ENCODE results near the gene SLC17A5. TPM values are rescaled to one million over a fixed set of nuclear protein-coding genes. Genes with fewer than 3 reads are reported as not detected.
"Not testable (repeated sequence)": the region's sequence is repeated elsewhere in the genome, so short reads cannot be mapped to it uniquely, and the experiment has no call there.

Gene SLC17A5
- total RNA-seq, 1 donor from 2014 or later, result 4.9 TPM

GRCh38 chr6:73580247-73581149 is 73.3 kb downstream of the SLC17A5 start:
- Mint-ChIP-seq H3K4me1 (peaks cover 19% of the 10 kb centered on the region), H3K27ac (peak overlapping the region; percentile 99), H3K9me3 (peaks cover 3% of the 10 kb centered on the region), H3K4me3 (peak overlapping the region; percentile 71), H3K36me3 (ENCODE audit: low read depth) (peaks cover 8% of the 10 kb centered on the region), H3K27me3 (no peaks in the 10 kb centered on the region)
- intact Hi-C loops (cut with micrococcal nuclease), result loop anchor here (1.0 to 5.0 kb wide), 2 partner anchors 59 to 1702 kb away; partner anchors contain the start of genes EEF1A1 and TMEM30A
- DNase-seq, result peak; percentile 87

- peak; percentile 60 for DNase-seq
- Mint-ChIP-seq H3K36me3 (ENCODE audit: low read depth) (peaks cover 8% of the 10 kb centered on the region), H3K27me3 (no peaks in the 10 kb centered on the region), H3K4me3 (peak overlapping the region; percentile 71), H3K9me3 (peaks cover 3% of the 10 kb centered on the region), H3K27ac (peak overlapping the region; percentile 99), H3K4me1 (peaks cover 14% of the 10 kb centered on the region)
- intact Hi-C loops (cut with micrococcal nuclease), result loop anchor here (1.0 to 5.0 kb wide), 3 partner anchors 15 to 1702 kb away; partner anchors contain the start of genes EEF1A1 and TMEM30A
These were observed 73.9 kb downstream of the SLC17A5 start for GRCh38 chr6:73579851-73580246.

- Mint-ChIP-seq H3K27me3 (no peaks in the 10 kb centered on the region), H3K27ac (peak overlapping the region; percentile 99), H3K9me3 (peaks cover 3% of the 10 kb centered on the region), H3K4me3 (no peak overlapping the region), H3K36me3 (ENCODE audit: low read depth) (peaks cover 8% of the 10 kb centered on the region), H3K4me1 (peaks cover 14% of the 10 kb centered on the region)
- intact Hi-C loops (cut with micrococcal nuclease), result loop anchor here (2.0 kb wide), 1 partner anchor 15 kb away; no protein-coding TSS in a partner anchor
- no peak for DNase-seq
These were observed 74.4 kb downstream of the SLC17A5 start for GRCh38 chr6:73579389-73579788.

- H3K27ac Mint-ChIP-seq, result no peak overlapping the region
- H3K4me3 Mint-ChIP-seq, result no peak overlapping the region
- peaks cover 8% of the 10 kb centered on the region for H3K36me3 Mint-ChIP-seq (ENCODE audit: low read depth)
- H3K9me3 Mint-ChIP-seq, result peaks cover 3% of the 10 kb centered on the region
- intact Hi-C loops (cut with micrococcal nuclease), result loop anchor here (2.0 kb wide), 1 partner anchor 13 kb away; no protein-coding TSS in a partner anchor
- H3K27me3 Mint-ChIP-seq, result no peaks in the 10 kb centered on the region
- no peak for DNase-seq
- H3K4me1 Mint-ChIP-seq, result peaks cover 14% of the 10 kb centered on the region
These were observed 76.1 kb downstream of the SLC17A5 start for GRCh38 chr6:73577676-73578075.

GRCh38 chr6:73572531-73572930 is 81.3 kb downstream of the SLC17A5 start:
- H3K9me3 Mint-ChIP-seq; H3K27ac Mint-ChIP-seq; H3K27me3 Mint-ChIP-seq; DNase-seq; intact Hi-C loops (cut with micrococcal nuclease); H3K4me1 Mint-ChIP-seq; H3K36me3 Mint-ChIP-seq (ENCODE audit: low read depth); H3K4me3 Mint-ChIP-seq: not testable (repeated sequence)

DNA sequence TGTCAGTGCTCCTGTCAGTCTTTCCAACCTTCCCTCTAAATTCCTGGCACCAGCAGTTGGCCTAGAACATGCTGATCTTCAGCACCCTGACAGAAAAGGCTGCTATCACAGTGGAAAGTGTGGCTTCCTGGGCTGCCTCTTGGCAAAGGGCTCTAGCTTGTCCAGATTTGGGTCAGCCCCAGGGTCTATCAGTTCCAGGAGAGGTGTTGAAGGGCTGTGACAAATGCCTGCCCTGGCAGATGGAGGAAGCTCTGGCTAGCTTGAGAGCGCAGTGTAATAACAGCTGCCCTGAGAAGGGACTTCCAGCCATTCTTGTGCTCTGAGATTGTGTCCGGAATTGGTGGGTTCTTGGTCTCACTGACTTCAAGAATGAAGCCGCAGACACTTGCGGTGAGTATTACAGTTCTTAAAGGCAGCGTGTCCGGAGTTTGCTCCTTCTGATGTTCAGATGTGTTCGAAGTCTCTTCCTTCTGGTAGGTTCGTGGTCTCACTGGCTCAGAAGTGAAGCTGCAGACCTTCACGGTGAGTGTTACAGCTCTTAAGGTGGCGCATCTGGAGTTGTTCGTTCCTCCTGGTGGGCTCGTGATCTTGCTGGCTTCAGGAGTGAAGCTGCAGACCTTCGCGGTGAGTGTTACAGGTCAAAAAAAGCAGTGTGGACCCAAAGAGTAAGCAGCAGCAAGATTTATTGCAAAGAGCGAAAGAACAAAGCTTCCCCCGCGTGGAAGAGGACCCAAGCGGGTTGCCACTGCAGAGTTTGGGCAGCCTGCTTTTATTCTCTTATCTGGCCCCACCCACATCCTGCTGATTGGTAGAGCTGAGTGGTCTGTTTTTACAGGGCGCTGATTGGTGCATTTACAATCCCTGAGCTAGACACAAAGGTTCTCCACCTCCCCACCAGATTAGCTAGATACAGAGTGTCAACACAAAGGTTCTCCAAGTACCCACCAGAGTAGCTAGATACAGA is 82.3 kb downstream of the SLC17A5 start:
- H3K36me3 Mint-ChIP-seq (ENCODE audit: low read depth); intact Hi-C loops (cut with micrococcal nuclease); H3K4me3 Mint-ChIP-seq; H3K27me3 Mint-ChIP-seq; DNase-seq; H3K9me3 Mint-ChIP-seq; H3K27ac Mint-ChIP-seq; H3K4me1 Mint-ChIP-seq: not testable (repeated sequence)

DNA sequence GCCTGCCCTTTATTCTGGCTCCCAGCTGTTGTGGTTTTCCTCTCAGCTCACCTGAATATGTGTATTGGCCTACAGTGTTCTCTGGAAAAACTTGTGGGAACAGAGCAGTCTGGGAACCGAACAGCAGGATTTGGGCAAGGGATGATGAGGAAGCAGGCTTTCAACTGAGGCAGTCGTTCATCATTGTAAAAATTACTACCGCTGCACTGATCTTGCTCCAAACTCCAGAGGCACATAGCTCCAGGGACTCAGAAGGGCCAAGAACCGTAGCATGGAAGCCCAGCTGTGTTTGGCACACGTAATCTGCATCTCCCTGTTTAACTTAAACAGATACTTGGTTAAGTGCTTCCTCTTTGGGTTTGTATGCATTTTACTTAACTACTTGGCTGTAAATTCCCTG is 84.7 kb downstream of the SLC17A5 start:
- no peak overlapping the region for H3K4me3 Mint-ChIP-seq
- no peak overlapping the region for H3K27ac Mint-ChIP-seq
- H3K27me3 Mint-ChIP-seq, result no peaks in the 10 kb centered on the region
- peaks cover 3% of the 10 kb centered on the region for H3K4me1 Mint-ChIP-seq
- intact Hi-C loops (cut with micrococcal nuclease), result no loop called here
- no peak for DNase-seq
- H3K36me3 Mint-ChIP-seq (ENCODE audit: low read depth), result no peaks in the 10 kb centered on the region
- H3K9me3 Mint-ChIP-seq, result no peaks in the 10 kb centered on the region

- H3K9me3 Mint-ChIP-seq, result no peaks in the 10 kb centered on the region
- no peak overlapping the region for H3K27ac Mint-ChIP-seq
- no peak for DNase-seq
- H3K27me3 Mint-ChIP-seq, result no peaks in the 10 kb centered on the region
- no peaks in the 10 kb centered on the region for H3K36me3 Mint-ChIP-seq (ENCODE audit: low read depth)
- intact Hi-C loops (cut with micrococcal nuclease), result no loop called here
- H3K4me1 Mint-ChIP-seq, result peaks cover 3% of the 10 kb centered on the region
- H3K4me3 Mint-ChIP-seq, result no peak overlapping the region
These were observed 86.7 kb downstream of the SLC17A5 start for GRCh38 chr6:73566954-73567591.

DNA sequence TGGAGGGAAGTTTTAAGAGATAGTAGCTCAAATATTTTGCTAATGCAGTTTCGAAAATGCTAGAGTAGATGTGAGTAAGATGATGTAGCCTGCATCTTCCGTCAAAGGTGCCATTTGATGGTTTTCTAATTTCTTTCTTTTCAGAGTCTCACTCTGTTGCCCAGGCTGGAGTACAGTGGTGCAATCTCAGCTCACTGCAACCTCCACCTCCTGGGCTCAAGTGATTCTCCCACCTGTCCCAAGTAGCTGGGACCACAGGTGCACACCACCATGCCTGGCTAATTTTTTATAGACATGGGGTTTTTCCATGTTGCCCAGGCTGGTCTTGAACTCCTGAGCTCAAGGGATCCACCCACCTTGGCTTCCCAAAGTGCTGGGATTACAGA is 87.3 kb downstream of the SLC17A5 start:
- H3K9me3 Mint-ChIP-seq; H3K27ac Mint-ChIP-seq; H3K27me3 Mint-ChIP-seq; H3K4me3 Mint-ChIP-seq; DNase-seq; intact Hi-C loops (cut with micrococcal nuclease); H3K36me3 Mint-ChIP-seq (ENCODE audit: low read depth); H3K4me1 Mint-ChIP-seq: not testable (repeated sequence)

DNA sequence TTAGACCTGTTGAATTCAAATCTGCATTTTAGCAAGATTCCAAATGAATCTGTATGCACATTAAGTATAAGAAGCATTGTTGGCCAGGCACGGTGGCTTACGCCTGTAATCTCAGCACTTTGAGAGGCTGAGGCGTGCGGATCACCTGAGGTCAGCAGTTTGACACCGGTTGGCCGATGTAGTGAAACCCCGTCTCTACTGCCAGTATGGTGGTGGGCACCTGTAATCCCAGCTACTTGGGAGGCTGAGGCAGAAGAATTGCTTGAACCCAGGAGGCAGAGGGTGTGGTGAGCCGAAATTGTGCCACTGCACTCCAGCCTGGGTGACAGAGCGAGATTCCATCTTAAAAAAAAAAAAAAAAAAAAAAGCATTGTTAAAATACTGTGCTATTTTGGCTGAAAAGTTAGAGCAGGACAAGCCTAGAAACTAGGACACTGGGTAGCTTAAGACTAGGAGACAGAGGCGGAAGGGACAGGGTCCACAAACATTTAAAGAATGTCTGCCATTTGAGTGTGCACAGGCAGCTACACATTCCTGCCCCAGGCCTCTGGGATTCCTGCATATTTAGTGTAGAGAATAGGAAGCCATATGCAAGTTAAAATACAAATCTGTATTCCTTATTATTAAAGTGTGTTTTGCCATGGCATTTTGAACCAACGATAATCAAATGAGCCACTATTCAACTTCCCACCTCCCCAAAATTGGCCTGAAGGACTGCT is 87.9 kb downstream of the SLC17A5 start:
- DNase-seq, result no peak
- Mint-ChIP-seq H3K27ac (no peak overlapping the region), H3K4me3 (no peak overlapping the region), H3K27me3 (no peaks in the 10 kb centered on the region), H3K9me3 (no peaks in the 10 kb centered on the region), H3K36me3 (ENCODE audit: low read depth) (no peaks in the 10 kb centered on the region), H3K4me1 (no peaks in the 10 kb centered on the region)
- intact Hi-C loops (cut with micrococcal nuclease), result loop anchor here (2.0 kb wide), 1 partner anchor 13 kb away; no protein-coding TSS in a partner anchor

DNA sequence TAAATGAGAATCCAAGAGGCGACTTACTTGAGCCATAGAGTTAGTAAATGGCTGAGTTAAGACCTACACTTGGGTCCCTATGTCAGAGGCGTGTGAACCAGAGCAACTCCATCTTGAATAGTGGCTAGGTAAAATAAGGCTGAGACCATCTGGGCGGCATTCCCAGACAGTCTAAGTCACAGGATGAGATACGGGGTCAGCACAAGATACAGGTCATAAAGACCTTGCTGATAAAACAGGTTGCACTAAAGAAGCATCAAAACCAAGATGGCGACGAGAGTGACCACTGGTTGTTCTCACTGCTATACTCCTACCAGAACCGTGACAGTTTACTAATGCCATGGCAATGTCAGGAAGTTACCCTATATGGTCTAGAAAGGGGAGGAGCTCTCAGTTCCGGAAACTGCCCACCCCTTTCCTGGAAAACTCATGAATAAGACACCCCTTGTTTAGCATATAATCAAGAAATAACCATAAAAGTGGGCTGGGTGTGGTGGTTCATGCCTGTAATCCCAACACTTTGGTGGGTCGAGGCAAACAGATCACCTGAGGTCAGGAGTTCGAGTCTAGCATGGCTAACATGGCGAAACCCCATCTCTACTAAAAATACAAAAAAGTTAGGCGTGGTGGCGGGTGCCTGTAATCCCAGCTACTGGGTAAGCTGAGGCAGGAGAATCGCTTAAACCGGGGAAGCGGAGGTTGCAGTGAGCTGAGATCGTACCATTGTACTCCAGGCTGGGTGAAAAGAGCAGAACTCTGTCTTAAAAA is 89.0 kb downstream of the SLC17A5 start:
- no peak overlapping the region for H3K27ac Mint-ChIP-seq
- no peaks in the 10 kb centered on the region for H3K9me3 Mint-ChIP-seq
- intact Hi-C loops (cut with micrococcal nuclease), result loop anchor here (2.0 kb wide), 1 partner anchor 14 kb away; no protein-coding TSS in a partner anchor
- no peaks in the 10 kb centered on the region for H3K36me3 Mint-ChIP-seq (ENCODE audit: low read depth)
- no peak overlapping the region for H3K4me3 Mint-ChIP-seq
- no peak for DNase-seq
- H3K27me3 Mint-ChIP-seq, result no peaks in the 10 kb centered on the region
- H3K4me1 Mint-ChIP-seq, result no peaks in the 10 kb centered on the region

GRCh38 chr6:73562558-73562957 is 91.2 kb downstream of the SLC17A5 start:
- no peak overlapping the region for H3K4me3 Mint-ChIP-seq
- intact Hi-C loops (cut with micrococcal nuclease), result no loop called here
- H3K36me3 Mint-ChIP-seq (ENCODE audit: low read depth), result no peaks in the 10 kb centered on the region
- no peaks in the 10 kb centered on the region for H3K9me3 Mint-ChIP-seq
- no peaks in the 10 kb centered on the region for H3K27me3 Mint-ChIP-seq
- H3K4me1 Mint-ChIP-seq, result no peaks in the 10 kb centered on the region
- no peak overlapping the region for H3K27ac Mint-ChIP-seq
- DNase-seq, result no peak
